Measurements from ENCODE around the gene ELP1.

The ELP1 gene

GRCh38 chr9:108910914-108911313 is 23.0 kb downstream of the ELP1 start:
- Histone ChIP-seq H3K9ac (ENCODE audit: low read depth, low read length, poor library complexity, severe bottlenecking) (no peak overlapping the region), H3K9me2 (replicated peaks; ENCODE audit: low read depth, low read length) (no peaks in the 10 kb centered on the region), H3K79me2 (ENCODE audit: insufficient read depth, low read length) (no peaks in the 10 kb centered on the region), H3K4me2 (ENCODE audit: low read depth, low read length, poor library complexity, severe bottlenecking) (no peak overlapping the region), H3K27me3 (ENCODE audit: insufficient read depth, low read length, poor library complexity, severe bottlenecking) (no peaks in the 10 kb centered on the region), H4K20me1 (ENCODE audit: insufficient read depth, low read length, poor library complexity, severe bottlenecking) (no peaks in the 10 kb centered on the region), H3K4me3 (ENCODE audit: low read length, poor library complexity, severe bottlenecking) (no peak overlapping the region), H3K9me3 (ENCODE audit: insufficient read depth, low read depth, low read length) (no peaks in the 10 kb centered on the region), H2AFZ (ENCODE audit: low read length) (no peak overlapping the region), H3K4me1 (ENCODE audit: insufficient read depth, low read length, poor library complexity, severe bottlenecking) (no peaks in the 10 kb centered on the region), H3K36me3 (ENCODE audit: insufficient read depth, low read length) (peaks cover 61% of the 10 kb centered on the region), H3F3A (ENCODE audit: low read depth) (no peaks in the 10 kb centered on the region)
- TF ChIP-seq CTCF (conservative IDR thresholded peaks at IDR 0.05; ENCODE audit: low read length) (no peak), EZH2phosphoT487 (IDR thresholded peaks at IDR 0.05; ENCODE audit: borderline replicate concordance) (no peak)

DNA sequence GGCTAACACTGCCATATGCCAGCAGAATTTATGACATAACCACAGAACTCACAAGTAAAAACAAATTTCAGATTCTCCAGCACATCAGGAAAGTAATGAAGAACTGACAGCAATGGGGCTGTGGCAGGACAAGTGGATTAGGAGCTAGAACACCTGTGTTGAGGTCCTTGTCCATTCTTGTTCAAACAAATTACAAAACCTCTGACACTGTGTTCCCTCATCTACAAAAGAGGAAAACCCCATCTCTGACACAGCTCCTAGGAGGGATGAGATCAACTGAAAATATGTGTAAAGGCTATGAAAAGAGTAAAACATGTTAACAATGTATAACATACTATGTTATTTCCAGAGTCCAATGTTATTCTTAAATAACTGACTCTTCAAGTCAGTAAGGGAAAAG is 23.5 kb downstream of the ELP1 start:
- Histone ChIP-seq H3K9ac (ENCODE audit: low read depth, low read length, poor library complexity, severe bottlenecking) (no peak overlapping the region), H3K4me3 (ENCODE audit: low read length, poor library complexity, severe bottlenecking) (no peak overlapping the region), H4K20me1 (ENCODE audit: insufficient read depth, low read length, poor library complexity, severe bottlenecking) (no peaks in the 10 kb centered on the region), H3K79me2 (ENCODE audit: insufficient read depth, low read length) (no peaks in the 10 kb centered on the region), H3K9me3 (ENCODE audit: insufficient read depth, low read depth, low read length) (no peaks in the 10 kb centered on the region), H3K4me1 (ENCODE audit: insufficient read depth, low read length, poor library complexity, severe bottlenecking) (no peaks in the 10 kb centered on the region), H3K4me2 (ENCODE audit: low read depth, low read length, poor library complexity, severe bottlenecking) (no peak overlapping the region), H3K27me3 (ENCODE audit: insufficient read depth, low read length, poor library complexity, severe bottlenecking) (no peaks in the 10 kb centered on the region), H3K9me2 (replicated peaks; ENCODE audit: low read depth, low read length) (no peaks in the 10 kb centered on the region), H2AFZ (ENCODE audit: low read length) (no peak overlapping the region), H3K36me3 (ENCODE audit: insufficient read depth, low read length) (peaks cover 60% of the 10 kb centered on the region), H3F3A (ENCODE audit: low read depth) (no peaks in the 10 kb centered on the region)
- no peak for TF ChIP-seq CTCF (conservative IDR thresholded peaks at IDR 0.05; ENCODE audit: low read length)
- no peak for TF ChIP-seq EZH2phosphoT487 (IDR thresholded peaks at IDR 0.05; ENCODE audit: borderline replicate concordance)

- no peak overlapping the region for H3K9ac ChIP-seq (ENCODE audit: low read depth, low read length, poor library complexity, severe bottlenecking)
- no peaks in the 10 kb centered on the region for H3K79me2 ChIP-seq (ENCODE audit: insufficient read depth, low read length)
- H3K36me3 ChIP-seq (ENCODE audit: insufficient read depth, low read length): peaks cover 70% of the 10 kb centered on the region; the same call in 1 of the 2 replicates
- H4K20me1 ChIP-seq (ENCODE audit: insufficient read depth, low read length, poor library complexity, severe bottlenecking): no peaks in the 10 kb centered on the region
- no peak overlapping the region for H2AFZ ChIP-seq (ENCODE audit: low read length)
- H3K4me3 ChIP-seq (ENCODE audit: low read length, poor library complexity, severe bottlenecking): no peak overlapping the region
- TF ChIP-seq EZH2phosphoT487 (IDR thresholded peaks at IDR 0.05; ENCODE audit: borderline replicate concordance) (no peak), CTCF (conservative IDR thresholded peaks at IDR 0.05; ENCODE audit: low read length) (no peak)
- H3K9me3 ChIP-seq (ENCODE audit: insufficient read depth, low read depth, low read length): no peaks in the 10 kb centered on the region
- H3K4me2 ChIP-seq (ENCODE audit: low read depth, low read length, poor library complexity, severe bottlenecking): no peak overlapping the region
- no peaks in the 10 kb centered on the region for H3K9me2 ChIP-seq (replicated peaks; ENCODE audit: low read depth, low read length)
- no peaks in the 10 kb centered on the region for H3K27me3 ChIP-seq (ENCODE audit: insufficient read depth, low read length, poor library complexity, severe bottlenecking)
- no peaks in the 10 kb centered on the region for H3F3A ChIP-seq (ENCODE audit: low read depth)
- no peaks in the 10 kb centered on the region for H3K4me1 ChIP-seq (ENCODE audit: insufficient read depth, low read length, poor library complexity, severe bottlenecking)
These were observed 28.4 kb downstream of the ELP1 start for GRCh38 chr9:108905494-108905893.

Measured in Loucy (cell line).